Measurements from ENCODE around the gene FAM83C.

Gene FAM83C

GRCh38 chr20:35238735-35239134, 53.5 kb downstream of the FAM83C start:
- Histone ChIP-seq H3K36me3 (ENCODE audit: control insufficient read depth in 5 of 5, insufficient read depth in 5 of 5, low read length in 5 of 5) (peaks cover 0 to 14% (median 7%) of the 10 kb centered on the region in 5 donors), H3K27me3 (ENCODE audit: control insufficient read depth in 5 of 5, insufficient read depth in 4 of 5, low read length in 5 of 5) (no peaks in the 10 kb centered on the region), H3K27ac (ENCODE audit: low read depth, low read length) (no peak overlapping the region), H3K9ac (ENCODE audit: low read length in 5 of 5) (no peak overlapping the region), H3K9me3 (ENCODE audit: control insufficient read depth in 5 of 5, low read length in 5 of 5) (no peaks in the 10 kb centered on the region), H3K4me1 (ENCODE audit: control insufficient read depth in 5 of 5, insufficient read depth in 5 of 5, low read length in 5 of 5) (no peaks in the 10 kb centered on the region), H3K4me3 (ENCODE audit: low read depth in 1 of 5, low read length in 5 of 5) (no peak overlapping the region)

DNA sequence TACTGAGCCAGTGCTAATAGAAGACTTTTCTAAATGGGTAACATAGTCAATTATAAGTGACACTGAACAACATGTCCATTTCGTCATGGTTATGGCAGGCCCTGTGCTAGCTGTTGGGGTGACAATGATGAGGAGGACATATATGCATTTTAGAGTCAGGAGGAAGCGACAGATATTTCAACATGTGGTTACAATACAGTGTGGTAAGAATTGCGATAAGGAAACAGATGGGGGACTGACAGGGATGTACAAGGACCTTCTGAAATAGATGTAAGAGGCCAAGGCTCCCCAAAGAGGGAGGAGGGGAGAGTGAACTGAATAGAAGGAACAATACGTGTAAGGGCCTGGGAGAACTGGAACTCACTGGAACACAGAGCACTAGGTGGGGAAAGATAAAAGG, 54.1 kb downstream of the FAM83C start:
- Histone ChIP-seq H3K9me3 (ENCODE audit: control insufficient read depth in 5 of 5, low read length in 5 of 5) (no peaks in the 10 kb centered on the region), H3K27ac (ENCODE audit: low read depth, low read length) (no peak overlapping the region), H3K27me3 (ENCODE audit: control insufficient read depth in 5 of 5, insufficient read depth in 4 of 5, low read length in 5 of 5) (no peaks in the 10 kb centered on the region), H3K9ac (ENCODE audit: low read length in 5 of 5) (no peak overlapping the region), H3K4me1 (ENCODE audit: control insufficient read depth in 5 of 5, insufficient read depth in 5 of 5, low read length in 5 of 5) (no peaks in the 10 kb centered on the region), H3K36me3 (ENCODE audit: control insufficient read depth in 5 of 5, insufficient read depth in 5 of 5, low read length in 5 of 5) (peaks cover 0 to 14% (median 7%) of the 10 kb centered on the region in 5 donors), H3K4me3 (ENCODE audit: low read depth in 1 of 5, low read length in 5 of 5) (no peak overlapping the region)

DNA sequence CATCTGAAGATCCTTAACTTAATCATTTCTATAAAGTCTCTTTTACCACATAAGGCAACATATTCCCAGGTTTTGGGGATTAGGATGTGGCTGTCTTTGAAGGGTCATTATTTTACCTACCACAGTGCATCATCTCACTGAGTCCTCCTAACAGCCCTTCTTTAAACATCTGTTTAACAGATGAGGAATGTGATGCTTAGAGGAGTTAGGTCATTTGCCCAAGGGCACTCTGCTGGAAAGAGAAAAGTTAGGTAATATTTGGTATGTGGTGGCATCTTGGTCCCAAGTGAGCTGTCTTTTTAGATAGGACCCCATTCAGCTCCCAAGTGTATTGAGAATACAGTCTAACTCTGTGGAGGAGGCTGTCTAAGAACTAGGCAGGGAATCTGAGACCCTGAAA, 54.7 kb downstream of the FAM83C start:
- H3K27ac ChIP-seq (ENCODE audit: low read depth, low read length) = no peak overlapping the region
- H3K27me3 ChIP-seq (ENCODE audit: control insufficient read depth in 5 of 5, insufficient read depth in 4 of 5, low read length in 5 of 5) = no peaks in the 10 kb centered on the region
- H3K9ac ChIP-seq (ENCODE audit: low read length in 5 of 5) = no peak overlapping the region
- peaks cover 0 to 15% (median 7%) of the 10 kb centered on the region in 5 donors for H3K36me3 ChIP-seq (ENCODE audit: control insufficient read depth in 5 of 5, insufficient read depth in 5 of 5, low read length in 5 of 5)
- H3K9me3 ChIP-seq (ENCODE audit: control insufficient read depth in 5 of 5, low read length in 5 of 5) = no peaks in the 10 kb centered on the region
- peaks cover 0 to under 1% (median 0%) of the 10 kb centered on the region in 5 donors for H3K4me1 ChIP-seq (ENCODE audit: control insufficient read depth in 5 of 5, insufficient read depth in 5 of 5, low read length in 5 of 5)
- H3K4me3 ChIP-seq (ENCODE audit: low read depth in 1 of 5, low read length in 5 of 5) = no peak overlapping the region

GRCh38 chr20:35235881-35236280, 56.3 kb downstream of the FAM83C start:
- no peak overlapping the region for H3K27ac ChIP-seq (ENCODE audit: low read depth, low read length)

More at GRCh38 chr20:35235881-35236280, 56.3 kb downstream of the FAM83C start:
- no peaks in the 10 kb centered on the region for H3K27me3 ChIP-seq (ENCODE audit: control insufficient read depth in 5 of 5, insufficient read depth in 4 of 5, low read length in 5 of 5)
- no peaks in the 10 kb centered on the region for H3K9me3 ChIP-seq (ENCODE audit: control insufficient read depth in 5 of 5, low read length in 5 of 5)
- no peak overlapping the region for H3K9ac ChIP-seq (ENCODE audit: low read length in 5 of 5)
- no peak overlapping the region for H3K4me3 ChIP-seq (ENCODE audit: low read depth in 1 of 5, low read length in 5 of 5)
- H3K36me3 ChIP-seq (ENCODE audit: control insufficient read depth in 5 of 5, insufficient read depth in 5 of 5, low read length in 5 of 5) = peaks cover 3 to 17% (median 7%) of the 10 kb centered on the region in 5 donors
- peaks cover 0 to 6% (median 0%) of the 10 kb centered on the region in 5 donors for H3K4me1 ChIP-seq (ENCODE audit: control insufficient read depth in 5 of 5, insufficient read depth in 5 of 5, low read length in 5 of 5)
